ENCODE results near the gene TTC12.

DNA sequence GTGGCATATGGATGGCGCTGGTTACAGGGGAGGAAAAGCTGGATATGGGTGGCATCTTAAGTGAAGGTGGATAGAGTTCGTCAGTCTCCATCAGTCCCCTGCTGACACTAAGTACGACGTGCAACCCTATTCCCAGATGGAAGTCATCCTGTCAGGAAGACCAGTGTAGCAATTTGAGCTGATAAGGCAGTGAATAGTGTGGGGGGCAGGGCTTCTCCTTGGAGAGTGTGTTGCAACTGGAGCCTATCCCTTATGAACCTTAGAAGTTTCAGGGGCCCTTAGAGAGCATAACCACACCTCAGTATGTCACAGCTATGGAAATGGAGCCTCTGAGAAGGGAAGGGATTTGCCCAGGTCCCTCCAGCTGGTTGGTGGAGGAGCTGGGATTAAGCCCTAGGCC lies 37.1 kb downstream of the TTC12 start:
- TF ChIP-seq IKZF2 (IDR thresholded peaks at IDR 0.05), result no peak
- TF ChIP-seq, protein P1, sequence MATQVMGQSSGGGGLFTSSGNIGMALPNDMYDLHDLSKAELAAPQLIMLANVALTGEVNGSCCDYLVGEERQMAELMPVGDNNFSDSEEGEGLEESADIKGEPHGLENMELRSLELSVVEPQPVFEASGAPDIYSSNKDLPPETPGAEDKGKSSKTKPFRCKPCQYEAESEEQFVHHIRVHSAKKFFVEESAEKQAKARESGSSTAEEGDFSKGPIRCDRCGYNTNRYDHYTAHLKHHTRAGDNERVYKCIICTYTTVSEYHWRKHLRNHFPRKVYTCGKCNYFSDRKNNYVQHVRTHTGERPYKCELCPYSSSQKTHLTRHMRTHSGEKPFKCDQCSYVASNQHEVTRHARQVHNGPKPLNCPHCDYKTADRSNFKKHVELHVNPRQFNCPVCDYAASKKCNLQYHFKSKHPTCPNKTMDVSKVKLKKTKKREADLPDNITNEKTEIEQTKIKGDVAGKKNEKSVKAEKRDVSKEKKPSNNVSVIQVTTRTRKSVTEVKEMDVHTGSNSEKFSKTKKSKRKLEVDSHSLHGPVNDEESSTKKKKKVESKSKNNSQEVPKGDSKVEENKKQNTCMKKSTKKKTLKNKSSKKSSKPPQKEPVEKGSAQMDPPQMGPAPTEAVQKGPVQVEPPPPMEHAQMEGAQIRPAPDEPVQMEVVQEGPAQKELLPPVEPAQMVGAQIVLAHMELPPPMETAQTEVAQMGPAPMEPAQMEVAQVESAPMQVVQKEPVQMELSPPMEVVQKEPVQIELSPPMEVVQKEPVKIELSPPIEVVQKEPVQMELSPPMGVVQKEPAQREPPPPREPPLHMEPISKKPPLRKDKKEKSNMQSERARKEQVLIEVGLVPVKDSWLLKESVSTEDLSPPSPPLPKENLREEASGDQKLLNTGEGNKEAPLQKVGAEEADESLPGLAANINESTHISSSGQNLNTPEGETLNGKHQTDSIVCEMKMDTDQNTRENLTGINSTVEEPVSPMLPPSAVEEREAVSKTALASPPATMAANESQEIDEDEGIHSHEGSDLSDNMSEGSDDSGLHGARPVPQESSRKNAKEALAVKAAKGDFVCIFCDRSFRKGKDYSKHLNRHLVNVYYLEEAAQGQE (IDR thresholded peaks at IDR 0.05; ENCODE audit: low read depth, low read length), result no peak
- no peak for TF ChIP-seq TCF12 (IDR thresholded peaks at IDR 0.05; ENCODE audit: low read depth, low read length)
- TF ChIP-seq STAT3 (IDR thresholded peaks at IDR 0.05; ENCODE audit: low read depth, low read length), result no peak
- TF ChIP-seq, protein P2, sequence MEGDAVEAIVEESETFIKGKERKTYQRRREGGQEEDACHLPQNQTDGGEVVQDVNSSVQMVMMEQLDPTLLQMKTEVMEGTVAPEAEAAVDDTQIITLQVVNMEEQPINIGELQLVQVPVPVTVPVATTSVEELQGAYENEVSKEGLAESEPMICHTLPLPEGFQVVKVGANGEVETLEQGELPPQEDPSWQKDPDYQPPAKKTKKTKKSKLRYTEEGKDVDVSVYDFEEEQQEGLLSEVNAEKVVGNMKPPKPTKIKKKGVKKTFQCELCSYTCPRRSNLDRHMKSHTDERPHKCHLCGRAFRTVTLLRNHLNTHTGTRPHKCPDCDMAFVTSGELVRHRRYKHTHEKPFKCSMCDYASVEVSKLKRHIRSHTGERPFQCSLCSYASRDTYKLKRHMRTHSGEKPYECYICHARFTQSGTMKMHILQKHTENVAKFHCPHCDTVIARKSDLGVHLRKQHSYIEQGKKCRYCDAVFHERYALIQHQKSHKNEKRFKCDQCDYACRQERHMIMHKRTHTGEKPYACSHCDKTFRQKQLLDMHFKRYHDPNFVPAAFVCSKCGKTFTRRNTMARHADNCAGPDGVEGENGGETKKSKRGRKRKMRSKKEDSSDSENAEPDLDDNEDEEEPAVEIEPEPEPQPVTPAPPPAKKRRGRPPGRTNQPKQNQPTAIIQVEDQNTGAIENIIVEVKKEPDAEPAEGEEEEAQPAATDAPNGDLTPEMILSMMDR (IDR thresholded peaks at IDR 0.05 in 2 of 3, conservative IDR thresholded peaks at IDR 0.05 in 1 of 3; ENCODE audit: control insufficient read depth in 2 of 3, extremely low read depth in 1 of 3, insufficient read depth in 1 of 3, low read depth in 3 of 3, low read length in 3 of 3), result no peak
- no peak for TF ChIP-seq MXI1 (IDR thresholded peaks at IDR 0.05; ENCODE audit: low read depth, low read length)
- TF ChIP-seq, protein P3, sequence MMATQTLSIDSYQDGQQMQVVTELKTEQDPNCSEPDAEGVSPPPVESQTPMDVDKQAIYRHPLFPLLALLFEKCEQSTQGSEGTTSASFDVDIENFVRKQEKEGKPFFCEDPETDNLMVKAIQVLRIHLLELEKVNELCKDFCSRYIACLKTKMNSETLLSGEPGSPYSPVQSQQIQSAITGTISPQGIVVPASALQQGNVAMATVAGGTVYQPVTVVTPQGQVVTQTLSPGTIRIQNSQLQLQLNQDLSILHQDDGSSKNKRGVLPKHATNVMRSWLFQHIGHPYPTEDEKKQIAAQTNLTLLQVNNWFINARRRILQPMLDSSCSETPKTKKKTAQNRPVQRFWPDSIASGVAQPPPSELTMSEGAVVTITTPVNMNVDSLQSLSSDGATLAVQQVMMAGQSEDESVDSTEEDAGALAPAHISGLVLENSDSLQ (IDR thresholded peaks at IDR 0.05), result no peak
- TF ChIP-seq, protein P4, sequence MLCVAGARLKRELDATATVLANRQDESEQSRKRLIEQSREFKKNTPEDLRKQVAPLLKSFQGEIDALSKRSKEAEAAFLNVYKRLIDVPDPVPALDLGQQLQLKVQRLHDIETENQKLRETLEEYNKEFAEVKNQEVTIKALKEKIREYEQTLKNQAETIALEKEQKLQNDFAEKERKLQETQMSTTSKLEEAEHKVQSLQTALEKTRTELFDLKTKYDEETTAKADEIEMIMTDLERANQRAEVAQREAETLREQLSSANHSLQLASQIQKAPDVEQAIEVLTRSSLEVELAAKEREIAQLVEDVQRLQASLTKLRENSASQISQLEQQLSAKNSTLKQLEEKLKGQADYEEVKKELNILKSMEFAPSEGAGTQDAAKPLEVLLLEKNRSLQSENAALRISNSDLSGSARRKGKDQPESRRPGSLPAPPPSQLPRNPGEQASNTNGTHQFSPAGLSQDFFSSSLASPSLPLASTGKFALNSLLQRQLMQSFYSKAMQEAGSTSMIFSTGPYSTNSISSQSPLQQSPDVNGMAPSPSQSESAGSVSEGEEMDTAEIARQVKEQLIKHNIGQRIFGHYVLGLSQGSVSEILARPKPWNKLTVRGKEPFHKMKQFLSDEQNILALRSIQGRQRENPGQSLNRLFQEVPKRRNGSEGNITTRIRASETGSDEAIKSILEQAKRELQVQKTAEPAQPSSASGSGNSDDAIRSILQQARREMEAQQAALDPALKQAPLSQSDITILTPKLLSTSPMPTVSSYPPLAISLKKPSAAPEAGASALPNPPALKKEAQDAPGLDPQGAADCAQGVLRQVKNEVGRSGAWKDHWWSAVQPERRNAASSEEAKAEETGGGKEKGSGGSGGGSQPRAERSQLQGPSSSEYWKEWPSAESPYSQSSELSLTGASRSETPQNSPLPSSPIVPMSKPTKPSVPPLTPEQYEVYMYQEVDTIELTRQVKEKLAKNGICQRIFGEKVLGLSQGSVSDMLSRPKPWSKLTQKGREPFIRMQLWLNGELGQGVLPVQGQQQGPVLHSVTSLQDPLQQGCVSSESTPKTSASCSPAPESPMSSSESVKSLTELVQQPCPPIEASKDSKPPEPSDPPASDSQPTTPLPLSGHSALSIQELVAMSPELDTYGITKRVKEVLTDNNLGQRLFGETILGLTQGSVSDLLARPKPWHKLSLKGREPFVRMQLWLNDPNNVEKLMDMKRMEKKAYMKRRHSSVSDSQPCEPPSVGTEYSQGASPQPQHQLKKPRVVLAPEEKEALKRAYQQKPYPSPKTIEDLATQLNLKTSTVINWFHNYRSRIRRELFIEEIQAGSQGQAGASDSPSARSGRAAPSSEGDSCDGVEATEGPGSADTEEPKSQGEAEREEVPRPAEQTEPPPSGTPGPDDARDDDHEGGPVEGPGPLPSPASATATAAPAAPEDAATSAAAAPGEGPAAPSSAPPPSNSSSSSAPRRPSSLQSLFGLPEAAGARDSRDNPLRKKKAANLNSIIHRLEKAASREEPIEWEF (IDR thresholded peaks at IDR 0.05; ENCODE audit: insufficient replicate concordance, low read depth, low read length), result no peak
- no peak for TF ChIP-seq POLR2AphosphoS5 (IDR thresholded peaks at IDR 0.05; ENCODE audit: low read length)
